ENCODE measurements around the gene BBS1.
"Not testable (repeated sequence)": the region's sequence is repeated elsewhere in the genome, so short reads cannot be mapped to it uniquely, and the experiment has no call there.

The BBS1 gene

DNA sequence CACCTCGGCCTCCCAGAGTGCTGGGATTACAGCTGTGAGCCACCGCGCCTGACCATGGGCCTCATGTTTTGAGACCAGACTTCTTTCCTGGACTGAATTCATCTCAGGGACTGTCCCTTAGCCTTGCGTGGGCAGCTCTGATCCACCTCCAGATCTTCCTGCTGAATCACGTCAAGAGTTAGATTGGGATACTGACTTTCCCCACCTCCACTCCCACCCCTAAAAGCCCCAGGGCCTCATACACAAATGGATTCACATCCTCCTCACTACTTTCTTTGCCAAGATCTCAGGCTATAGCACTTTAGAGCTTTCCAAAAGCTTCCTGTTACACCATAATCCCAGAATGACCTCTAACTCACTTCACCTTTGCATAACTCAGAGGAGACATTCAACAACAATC is 70.4 kb downstream of the BBS1 start:
- peak; percentile 59 for DNase-seq
- H3K9me3 ChIP-seq (ENCODE audit: severe bottlenecking) = peaks cover 18% of the 10 kb centered on the region
- no peaks in the 10 kb centered on the region for H3K36me3 ChIP-seq
- peak overlapping the region; percentile 66 for H3K27ac ChIP-seq
- H3K27me3 ChIP-seq (ENCODE audit: insufficient read depth, low read depth, severe bottlenecking) = no peaks in the 10 kb centered on the region
- H3K4me3 ChIP-seq (ENCODE audit: low read depth, low read length) = no peak overlapping the region
- no peak for TF ChIP-seq CTCF (IDR thresholded peaks at IDR 0.05; ENCODE audit: low read depth, low read length)

DNA sequence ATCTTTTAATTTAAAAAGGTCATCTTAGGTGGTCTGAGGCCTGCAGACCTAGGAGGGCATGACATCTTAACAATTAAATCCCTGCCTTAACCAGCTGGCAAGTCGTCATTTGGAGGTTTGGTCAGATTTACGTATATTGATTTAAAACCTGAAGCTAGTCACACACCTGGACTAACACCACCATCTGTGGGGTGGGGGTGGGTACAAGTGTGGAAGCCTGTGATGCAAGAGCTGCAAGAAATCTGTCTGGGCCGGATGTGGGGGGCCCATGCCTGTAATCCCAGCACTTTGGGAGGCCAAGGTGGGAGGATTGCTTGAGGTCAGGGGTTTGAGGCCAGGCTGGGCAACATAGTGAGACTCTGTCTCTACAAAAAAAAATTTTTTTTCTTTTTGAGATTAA is 70.8 kb downstream of the BBS1 start:
- Histone ChIP-seq H3K27me3 (ENCODE audit: insufficient read depth, low read depth, severe bottlenecking) (no peaks in the 10 kb centered on the region), H3K4me3 (ENCODE audit: low read depth, low read length) (no peak overlapping the region), H3K36me3 (no peaks in the 10 kb centered on the region), H3K9me3 (ENCODE audit: severe bottlenecking) (peaks cover 18% of the 10 kb centered on the region), H3K27ac (peak overlapping the region; percentile 50)
- peak; percentile 94 for DNase-seq
- TF ChIP-seq CTCF (IDR thresholded peaks at IDR 0.05; ENCODE audit: low read depth, low read length) = no peak

DNA sequence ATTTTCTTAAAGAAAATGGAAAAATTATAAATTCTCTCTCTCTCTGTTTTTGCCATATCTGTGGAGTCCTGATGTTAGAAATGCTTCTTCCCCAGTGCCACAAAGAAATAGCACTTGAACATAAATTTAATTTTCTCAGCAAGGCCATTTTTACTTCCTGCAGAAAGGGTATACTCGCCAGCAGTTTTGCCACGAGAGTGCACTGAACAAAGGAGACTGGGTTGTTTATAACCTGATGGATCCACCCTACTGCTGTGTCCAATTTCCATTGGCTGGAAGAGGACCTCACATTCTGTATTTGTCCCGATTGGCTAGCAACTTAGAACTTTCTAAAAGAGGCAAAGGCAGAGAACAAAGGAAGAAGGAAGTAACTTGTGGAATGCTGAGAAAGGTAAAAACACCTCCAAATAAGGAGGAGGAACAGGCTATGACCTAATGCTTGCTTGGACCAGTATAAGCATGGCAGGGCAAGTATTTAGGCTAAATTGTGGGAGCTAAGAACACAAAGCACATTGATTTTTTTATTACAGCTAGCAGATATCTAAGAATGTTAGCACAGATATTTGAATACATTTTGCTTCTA is 72.2 kb downstream of the BBS1 start:
- H3K27ac ChIP-seq, H3K36me3 ChIP-seq: not testable (repeated sequence)

More for the DNA sequence above, 72.2 kb downstream of the BBS1 start:
- not testable (repeated sequence) for H3K27me3 ChIP-seq (ENCODE audit: insufficient read depth, low read depth, severe bottlenecking); DNase-seq; H3K4me3 ChIP-seq (ENCODE audit: low read depth, low read length)
- peaks cover 31% of the 10 kb centered on the region for H3K9me3 ChIP-seq (ENCODE audit: severe bottlenecking)
